HepG2 (cell line): ENCODE data around the gene ESYT3.

Experiments used
- EP300 ChIP-seq, 3 experiments: sonication (generic) in 1 of 3; formaldehyde crosslinking in 1 of 3; IDR thresholded peaks; 2 replicates each; pipeline versions ENCODE4 v1.5.1 to v1.6.1; 2011 to 2020; ENCODE audit warnings: low read depth in 2 of 3, low read length in 2 of 3, borderline replicate concordance in 1 of 3, improper control_type of control experiment in 1 of 3, mild to moderate bottlenecking in 1 of 3, missing genetic modification reagents in 1 of 3, moderate library complexity in 1 of 3
- POLR2AphosphoS5 ChIP-seq: IDR thresholded peaks from 2 replicates; pipeline ENCODE4 v1.6.1; 2012; ENCODE audit warnings: low read depth, low read length
- ZNF841 ChIP-seq: sonication (generic); formaldehyde crosslinking; IDR thresholded peaks from 2 replicates; pipeline ENCODE4 v1.8.1; 2023; ENCODE audit warnings: missing genetic modification reagents, borderline replicate concordance
- TF ChIP-seq, protein P1 (sequence below): sonication (generic); formaldehyde crosslinking; IDR thresholded peaks from 2 replicates; pipeline ENCODE4 v1.5.0; 2020; ENCODE audit warnings: mild to moderate bottlenecking, missing genetic modification reagents, moderate library complexity

DNA sequence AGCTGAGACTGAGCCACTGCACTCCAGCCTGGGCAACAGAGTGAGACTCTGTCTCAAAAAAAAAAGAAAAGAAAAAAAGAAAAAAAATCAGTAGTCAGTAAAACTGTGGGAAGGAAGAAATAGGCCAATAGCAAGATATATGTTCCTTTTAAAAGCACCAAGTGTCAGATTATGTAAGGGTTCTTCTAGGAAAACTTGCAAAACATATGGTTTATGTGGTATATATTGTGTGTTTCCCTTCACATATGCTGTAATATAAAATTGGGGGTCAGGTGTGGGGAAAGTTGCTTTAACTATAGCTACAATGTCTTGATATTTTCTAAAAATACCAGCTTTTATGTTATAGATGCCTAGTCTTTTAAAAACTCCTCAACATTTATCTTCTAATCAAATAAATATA lies 64.6 kb downstream of the ESYT3 start:
- TF ChIP-seq POLR2AphosphoS5 = no peak
- TF ChIP-seq, protein P1, sequence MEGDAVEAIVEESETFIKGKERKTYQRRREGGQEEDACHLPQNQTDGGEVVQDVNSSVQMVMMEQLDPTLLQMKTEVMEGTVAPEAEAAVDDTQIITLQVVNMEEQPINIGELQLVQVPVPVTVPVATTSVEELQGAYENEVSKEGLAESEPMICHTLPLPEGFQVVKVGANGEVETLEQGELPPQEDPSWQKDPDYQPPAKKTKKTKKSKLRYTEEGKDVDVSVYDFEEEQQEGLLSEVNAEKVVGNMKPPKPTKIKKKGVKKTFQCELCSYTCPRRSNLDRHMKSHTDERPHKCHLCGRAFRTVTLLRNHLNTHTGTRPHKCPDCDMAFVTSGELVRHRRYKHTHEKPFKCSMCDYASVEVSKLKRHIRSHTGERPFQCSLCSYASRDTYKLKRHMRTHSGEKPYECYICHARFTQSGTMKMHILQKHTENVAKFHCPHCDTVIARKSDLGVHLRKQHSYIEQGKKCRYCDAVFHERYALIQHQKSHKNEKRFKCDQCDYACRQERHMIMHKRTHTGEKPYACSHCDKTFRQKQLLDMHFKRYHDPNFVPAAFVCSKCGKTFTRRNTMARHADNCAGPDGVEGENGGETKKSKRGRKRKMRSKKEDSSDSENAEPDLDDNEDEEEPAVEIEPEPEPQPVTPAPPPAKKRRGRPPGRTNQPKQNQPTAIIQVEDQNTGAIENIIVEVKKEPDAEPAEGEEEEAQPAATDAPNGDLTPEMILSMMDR (CRISPR knock-in tag) = no peak
- no peak for TF ChIP-seq EP300 (IDR thresholded peaks at IDR 0.05; ENCODE audit: low read depth in 2 of 2, low read length in 2 of 2)
- TF ChIP-seq EP300 (CRISPR knock-in tag; IDR thresholded peaks at IDR 0.05; ENCODE audit: borderline replicate concordance) = no peak
- no peak for TF ChIP-seq ZNF841 (CRISPR knock-in tag)
